ENCODE data around the gene WNT1. TPM values are rescaled to one million over a fixed set of nuclear protein-coding genes. Genes with fewer than 3 reads are reported as not detected.

Gene WNT1
- total and polyA plus RNA-seq, 4 donors, result 0.09 to 0.20 (median 0.15) TPM; not detected in 1

- Histone ChIP-seq H3K27me3 (ENCODE audit: control insufficient read depth in 3 of 3, insufficient read depth in 3 of 3, low read length in 2 of 3) (peaks cover 0 to 22% (median 16%) of the 10 kb centered on the region in 3 donors), H3K36me3 (ENCODE audit: control insufficient read depth in 4 of 4, insufficient read depth in 4 of 4, low read length in 4 of 4) (peaks cover 0 to 3% (median 0%) of the 10 kb centered on the region in 4 donors), H3K4me1 (ENCODE audit: control insufficient read depth in 5 of 5, insufficient read depth in 5 of 5, low read length in 5 of 5) (no peaks in the 10 kb centered on the region), H3K4me3 (no peak overlapping the region), H3K27ac (ENCODE audit: low read depth in 1 of 2, low read length in 1 of 2) (no peak overlapping the region), H3K9ac (ENCODE audit: insufficient read depth in 1 of 2, low read length in 2 of 2) (no peak overlapping the region), H3K9me3 (ENCODE audit: control insufficient read depth in 4 of 4, insufficient read depth in 3 of 4, low read length in 3 of 4) (no peaks in the 10 kb centered on the region)
- TF ChIP-seq CTCF (IDR thresholded peaks at IDR 0.05; ENCODE audit: control extremely low read depth, extremely low read depth), result no peak
- no peak for ATAC-seq (ENCODE audit: insufficient read depth, low FRiP score)
- 54% methylated on average over 4 of the region's 4 CpGs for WGBS, 2 donors
- no peak for DNase-seq
These were observed 16.8 kb upstream of the WNT1 start for GRCh38 chr12:48961331-48961730.

- ATAC-seq (ENCODE audit: insufficient read depth, low FRiP score) (no peak), DNase-seq (no peak)
- H3K27me3 ChIP-seq (ENCODE audit: control insufficient read depth in 3 of 3, insufficient read depth in 3 of 3, low read length in 2 of 3), result peaks cover 0 to 26% (median 20%) of the 10 kb centered on the region in 3 donors
- H3K9ac ChIP-seq (ENCODE audit: insufficient read depth in 1 of 2, low read length in 2 of 2), result no peak overlapping the region
- TF ChIP-seq CTCF (IDR thresholded peaks at IDR 0.05; ENCODE audit: control extremely low read depth, extremely low read depth), result no peak
- no peaks in the 10 kb centered on the region for H3K4me1 ChIP-seq (ENCODE audit: control insufficient read depth in 5 of 5, insufficient read depth in 5 of 5, low read length in 5 of 5)
- no peak overlapping the region for H3K4me3 ChIP-seq
- H3K36me3 ChIP-seq (ENCODE audit: control insufficient read depth in 4 of 4, insufficient read depth in 4 of 4, low read length in 4 of 4), result peaks cover 0 to 3% (median 0%) of the 10 kb centered on the region in 4 donors
- H3K27ac ChIP-seq (ENCODE audit: low read depth in 1 of 2, low read length in 1 of 2), result no peak overlapping the region
- H3K9me3 ChIP-seq (ENCODE audit: control insufficient read depth in 4 of 4, insufficient read depth in 3 of 4, low read length in 3 of 4), result no peaks in the 10 kb centered on the region
These were observed 16.3 kb upstream of the WNT1 start for GRCh38 chr12:48961801-48962200.

GRCh38 chr12:48965298-48965838 lies 12.8 kb upstream of the WNT1 start:
- no peak for ATAC-seq (ENCODE audit: insufficient read depth, low FRiP score)
- Histone ChIP-seq H3K4me3 (no peak overlapping the region), H3K9ac (ENCODE audit: insufficient read depth in 1 of 2, low read length in 2 of 2) (no peak overlapping the region), H3K4me1 (ENCODE audit: control insufficient read depth in 5 of 5, insufficient read depth in 5 of 5, low read length in 5 of 5) (peaks cover 0 to 9% (median 2%) of the 10 kb centered on the region in 5 donors), H3K27ac (ENCODE audit: low read depth in 1 of 2, low read length in 1 of 2) (no peak overlapping the region), H3K36me3 (ENCODE audit: control insufficient read depth in 4 of 4, insufficient read depth in 4 of 4, low read length in 4 of 4) (no peaks in the 10 kb centered on the region), H3K9me3 (ENCODE audit: control insufficient read depth in 4 of 4, insufficient read depth in 3 of 4, low read length in 3 of 4) (no peaks in the 10 kb centered on the region), H3K27me3 (ENCODE audit: control insufficient read depth in 3 of 3, insufficient read depth in 3 of 3, low read length in 2 of 3) (peaks cover 0 to 42% (median 25%) of the 10 kb centered on the region in 3 donors)
- no peak for DNase-seq
- no peak for TF ChIP-seq CTCF (IDR thresholded peaks at IDR 0.05; ENCODE audit: control extremely low read depth, extremely low read depth)
